NT2/D1 (cell line): ENCODE results near the gene ABTB2.

ENCODE experiments used
- DNase-seq: peaks from one replicate; pipeline ENCODE4 v3.0.0-alpha.2; 2011; ENCODE audit warnings: low read depth, low spot score
- H3K27me3 ChIP-seq: 2 replicates; pipeline ENCODE4 v1.6.0; 2011; ENCODE audit warnings: mild to moderate bottlenecking; ENCODE audit not compliant: insufficient read length, insufficient read depth
- H3K36me3 ChIP-seq: 2 replicates; pipeline ENCODE4 v1.6.1; 2011; ENCODE audit warnings: mild to moderate bottlenecking, low read length, mixed read lengths; ENCODE audit not compliant: insufficient read depth, insufficient read length
- H3K4me1 ChIP-seq: 2 replicates; pipeline ENCODE4 v1.5.1; 2011; ENCODE audit not compliant: insufficient read depth, insufficient read length
- H3K4me3 ChIP-seq: 2 replicates; pipeline ENCODE4 v1.5.1; 2011; ENCODE audit warnings: low read depth; ENCODE audit not compliant: insufficient read length
- H3K9ac ChIP-seq: 2 replicates; pipeline ENCODE4 v1.6.0; 2011; ENCODE audit warnings: low read depth; ENCODE audit not compliant: insufficient read length
- H3K9me3 ChIP-seq: 2 replicates; pipeline ENCODE4 v1.5.1; 2011; ENCODE audit warnings: mild to moderate bottlenecking, low read length; ENCODE audit not compliant: insufficient read depth
- SUZ12 ChIP-seq: IDR thresholded peaks from 2 replicates; pipeline ENCODE4 v1.6.1; 2011; ENCODE audit not compliant: insufficient read length, insufficient read depth; ENCODE audit errors: extremely low read depth
- YY1 ChIP-seq: IDR thresholded peaks from 2 replicates; pipeline ENCODE4 v1.6.1; 2011; ENCODE audit not compliant: insufficient read length, insufficient read depth
- ZNF274 ChIP-seq: IDR thresholded peaks from 2 replicates; pipeline ENCODE4 v1.6.1; 2011; ENCODE audit warnings: mild to moderate bottlenecking, low read depth, low read length

Gene ABTB2

DNA sequence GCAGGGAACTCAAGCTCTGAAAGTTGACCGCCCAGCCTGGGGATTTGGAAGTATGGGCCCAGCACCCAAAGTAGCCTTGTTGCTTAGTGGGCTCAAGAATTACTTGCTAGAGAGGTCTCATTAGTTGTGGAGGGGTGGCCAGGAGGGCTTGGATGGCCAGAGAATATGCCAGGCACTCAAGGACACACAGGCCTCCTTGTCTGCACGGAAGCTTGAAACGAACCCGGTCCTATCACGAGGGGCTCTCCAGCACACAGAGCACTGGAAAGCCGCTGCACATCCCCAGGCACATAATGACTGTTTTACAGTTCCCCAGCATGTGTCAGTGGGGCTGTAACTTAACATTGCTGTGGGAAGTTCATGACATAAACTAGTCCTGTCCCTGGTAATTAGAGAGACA is 196.4 kb downstream of the ABTB2 start:
- peaks cover 4% of the 10 kb centered on the region for H3K4me1 ChIP-seq
- H3K9me3 ChIP-seq = no peaks in the 10 kb centered on the region
- H3K9ac ChIP-seq = no peak overlapping the region
- no peak overlapping the region for H3K4me3 ChIP-seq
- no peaks in the 10 kb centered on the region for H3K27me3 ChIP-seq
- TF ChIP-seq SUZ12 = no peak
- no peak for TF ChIP-seq YY1
- TF ChIP-seq ZNF274 = no peak
- H3K36me3 ChIP-seq = peaks cover 75% of the 10 kb centered on the region
- DNase-seq = no peak

DNA sequence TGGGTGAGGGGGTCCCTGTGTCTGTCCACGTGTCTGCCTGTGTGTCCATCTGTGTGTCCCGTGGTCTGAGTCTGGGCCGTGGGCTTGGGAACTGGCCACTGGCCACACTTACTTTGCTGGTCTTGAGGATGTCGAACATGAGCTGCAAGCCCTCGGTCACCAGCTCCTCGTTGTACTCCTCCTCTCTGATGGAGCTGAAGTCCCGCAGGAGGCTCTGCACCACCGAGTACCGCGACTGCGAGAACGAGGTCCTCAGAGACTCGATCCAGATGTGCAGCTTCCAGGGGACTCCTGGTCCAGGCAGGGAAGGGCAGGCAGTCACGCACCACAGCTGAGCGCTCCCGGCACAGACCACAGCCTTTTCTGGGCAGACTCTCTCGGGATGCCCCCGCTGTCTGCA is 197.0 kb downstream of the ABTB2 start:
- TF ChIP-seq SUZ12 (no peak), ZNF274 (no peak), YY1 (no peak)
- Histone ChIP-seq H3K36me3 (peaks cover 74% of the 10 kb centered on the region), H3K27me3 (no peaks in the 10 kb centered on the region), H3K9me3 (no peaks in the 10 kb centered on the region), H3K4me1 (peaks cover under 1% of the 10 kb centered on the region), H3K4me3 (no peak overlapping the region), H3K9ac (no peak overlapping the region)
- DNase-seq = no peak

DNA sequence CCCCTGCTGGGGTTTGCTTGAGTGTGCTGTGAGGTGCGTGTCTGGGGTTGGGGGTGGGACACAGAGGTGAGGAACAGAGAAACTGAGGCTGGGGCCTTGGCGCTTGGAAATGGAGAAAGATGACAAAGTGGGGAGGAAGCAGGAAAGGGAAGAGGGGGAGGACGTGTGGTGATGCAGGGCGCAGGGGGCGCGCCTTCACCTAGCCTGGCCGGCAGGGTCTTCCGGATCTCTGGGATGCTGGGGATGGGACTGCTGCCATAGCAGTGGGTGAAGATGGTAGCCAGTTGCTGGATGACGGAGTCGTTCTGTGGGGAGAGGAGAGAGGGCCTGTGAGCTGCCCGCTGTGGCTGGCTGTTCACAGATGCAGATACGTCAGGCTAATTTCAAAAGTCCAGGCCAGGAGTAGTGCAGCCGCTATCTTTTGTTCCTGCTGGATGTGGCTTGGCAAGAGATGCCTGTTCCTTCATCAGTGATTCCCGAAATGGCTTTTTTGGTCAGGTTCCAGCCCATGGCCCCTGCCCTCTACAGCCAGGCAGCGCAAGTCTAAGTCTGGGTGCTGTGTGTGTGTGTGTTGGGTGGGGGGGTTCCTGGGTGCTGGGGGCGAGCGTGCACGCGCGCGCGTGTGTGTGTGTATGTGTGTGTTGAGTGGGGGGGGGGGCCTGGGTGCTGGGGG is 197.6 kb downstream of the ABTB2 start:
- H3K9ac ChIP-seq = no peak overlapping the region
- no peaks in the 10 kb centered on the region for H3K27me3 ChIP-seq
- DNase-seq = no peak
- H3K36me3 ChIP-seq = peaks cover 77% of the 10 kb centered on the region
- TF ChIP-seq SUZ12 = no peak
- TF ChIP-seq ZNF274 = no peak
- no peak for TF ChIP-seq YY1
- peaks cover 2% of the 10 kb centered on the region for H3K4me1 ChIP-seq
- H3K9me3 ChIP-seq = no peaks in the 10 kb centered on the region
- no peak overlapping the region for H3K4me3 ChIP-seq

GRCh38 chr11:34158661-34159060 is 199.1 kb downstream of the ABTB2 start:
- no peak overlapping the region for H3K9ac ChIP-seq
- H3K27me3 ChIP-seq = no peaks in the 10 kb centered on the region
- no peak for DNase-seq
- peaks cover 2% of the 10 kb centered on the region for H3K4me1 ChIP-seq
- peaks cover 78% of the 10 kb centered on the region for H3K36me3 ChIP-seq
- H3K9me3 ChIP-seq = no peaks in the 10 kb centered on the region
- no peak overlapping the region for H3K4me3 ChIP-seq
- TF ChIP-seq YY1 = no peak
- TF ChIP-seq SUZ12 = no peak
- TF ChIP-seq ZNF274 = no peak

- no peaks in the 10 kb centered on the region for H3K27me3 ChIP-seq
- H3K4me1 ChIP-seq = peaks cover 2% of the 10 kb centered on the region
- H3K9ac ChIP-seq = no peak overlapping the region
- no peak for DNase-seq
- H3K9me3 ChIP-seq = no peaks in the 10 kb centered on the region
- no peak for TF ChIP-seq ZNF274
- no peak for TF ChIP-seq YY1
- TF ChIP-seq SUZ12 = no peak
- H3K36me3 ChIP-seq = peaks cover 77% of the 10 kb centered on the region
- no peak overlapping the region for H3K4me3 ChIP-seq
These were observed 200.6 kb downstream of the ABTB2 start for GRCh38 chr11:34157163-34157562.

DNA sequence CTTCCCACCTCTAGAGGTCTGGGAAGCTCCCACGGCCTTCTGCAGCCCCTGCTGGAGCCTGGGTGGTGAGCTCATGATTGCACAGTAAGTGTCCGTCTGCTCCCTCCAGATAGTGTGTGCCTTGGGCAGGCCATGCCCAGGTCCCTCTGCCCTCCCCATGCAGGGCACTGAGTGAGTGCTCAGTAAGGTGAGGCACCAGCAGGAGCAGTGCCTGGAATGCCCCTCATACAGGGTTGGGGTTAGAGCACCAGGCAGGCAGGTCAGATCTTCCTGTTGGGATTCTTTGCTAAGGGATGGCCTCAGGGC is 202.1 kb downstream of the ABTB2 start:
- DNase-seq = no peak
- H3K9me3 ChIP-seq = no peaks in the 10 kb centered on the region
- no peaks in the 10 kb centered on the region for H3K27me3 ChIP-seq
- peaks cover 2% of the 10 kb centered on the region for H3K4me1 ChIP-seq
- H3K36me3 ChIP-seq = peaks cover 82% of the 10 kb centered on the region
- H3K4me3 ChIP-seq = no peak overlapping the region
- TF ChIP-seq SUZ12 (no peak), YY1 (no peak), ZNF274 (no peak)
- no peak overlapping the region for H3K9ac ChIP-seq

DNA sequence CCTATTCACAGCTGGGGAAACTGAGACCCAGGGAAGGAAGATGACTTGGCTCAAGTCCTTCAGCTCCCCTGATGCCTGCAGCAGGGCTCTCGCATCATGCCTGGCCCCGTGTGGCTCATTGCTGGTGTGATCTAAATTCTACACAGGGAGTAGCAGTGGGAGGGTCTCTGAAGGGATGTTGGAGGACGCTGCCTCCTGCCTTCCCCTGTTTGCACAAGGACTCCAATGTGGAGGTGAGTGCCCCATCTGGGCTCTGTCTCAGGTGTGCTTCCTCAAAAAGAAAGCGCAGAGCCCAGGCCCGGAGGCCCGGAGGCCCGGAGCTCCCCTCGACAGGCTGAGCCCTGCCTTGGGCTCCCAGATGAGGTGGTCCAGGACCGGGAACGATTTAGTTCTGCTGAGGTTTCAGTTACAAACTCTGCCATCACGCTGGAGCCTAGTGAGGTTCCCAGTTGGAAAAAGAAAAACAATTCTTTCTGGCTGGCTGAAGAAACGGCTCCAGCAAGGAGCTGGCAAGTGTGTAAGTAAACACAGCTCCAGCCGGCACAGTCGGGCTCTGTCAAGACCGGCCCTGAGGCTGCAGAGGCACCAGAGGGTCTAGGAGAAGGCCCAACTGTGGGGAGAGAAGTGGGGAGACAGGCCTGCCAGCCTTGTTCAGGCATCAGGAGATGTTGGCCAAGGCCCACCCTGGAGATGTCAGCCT is 202.6 kb downstream of the ABTB2 start:
- H3K9ac ChIP-seq = no peak overlapping the region

More for the DNA sequence above, 202.6 kb downstream of the ABTB2 start:
- no peak overlapping the region for H3K4me3 ChIP-seq
- H3K4me1 ChIP-seq = peaks cover 2% of the 10 kb centered on the region
- H3K9me3 ChIP-seq = no peaks in the 10 kb centered on the region
- DNase-seq = no peak
- H3K27me3 ChIP-seq = no peaks in the 10 kb centered on the region
- TF ChIP-seq ZNF274 (no peak), YY1 (no peak), SUZ12 (no peak)
- peaks cover 85% of the 10 kb centered on the region for H3K36me3 ChIP-seq
